Stimulated activated CD8-positive, alpha-beta memory T cell treated with anti-CD3 and anti-CD28 coated beads, Interleukin-12 subunit alpha, Interleukin-12 subunit beta, amount 100 ng/mL, for 24 hours (primary cell): ENCODE data around the gene AHCY.
"Not testable (repeated sequence)": the region's sequence is repeated elsewhere in the genome, so short reads cannot be mapped to it uniquely, and the experiment has no call there.

Experiments used
- DNase-seq: peaks from one replicate; pipeline ENCODE4 v3.0.0-alpha.2; 2020; ENCODE audit errors: extremely low read depth

Gene AHCY

GRCh38 chr20:34322267-34323105 lies 19.3 kb upstream of the AHCY start:
- no peak for DNase-seq

GRCh38 chr20:34320861-34321260 lies 17.7 kb upstream of the AHCY start:
- no peak for DNase-seq

GRCh38 chr20:34318609-34319443 lies 15.7 kb upstream of the AHCY start:
- no peak for DNase-seq

- no peak for DNase-seq
These were observed 13.2 kb upstream of the AHCY start for GRCh38 chr20:34316196-34316814.

- no peak for DNase-seq
These were observed 12.1 kb upstream of the AHCY start for GRCh38 chr20:34315236-34315635.

- peak; percentile 57 for DNase-seq
These were observed 9.5 kb upstream of the AHCY start for GRCh38 chr20:34312544-34313217.

- no peak for DNase-seq
These were observed 8.9 kb upstream of the AHCY start for GRCh38 chr20:34312024-34312460.

- no peak for DNase-seq
These were observed 8.2 kb upstream of the AHCY start for GRCh38 chr20:34311118-34312023.

GRCh38 chr20:34310481-34311117 lies 7.4 kb upstream of the AHCY start:
- no peak for DNase-seq

- no peak for DNase-seq
These were observed 6.5 kb upstream of the AHCY start for GRCh38 chr20:34309691-34310090.

GRCh38 chr20:34305333-34306230 lies 2.4 kb upstream of the AHCY start:
- no peak for DNase-seq

GRCh38 chr20:34302312-34302722 lies 838 bp downstream of the AHCY start:
- no peak for DNase-seq

GRCh38 chr20:34301587-34302311 lies 1.4 kb downstream of the AHCY start:
- DNase-seq = no peak

GRCh38 chr20:34300809-34301586 lies 2.2 kb downstream of the AHCY start:
- DNase-seq = no peak

- DNase-seq = no peak
These were observed 2.8 kb downstream of the AHCY start for GRCh38 chr20:34300256-34300806.

GRCh38 chr20:34299556-34300255 lies 3.4 kb downstream of the AHCY start:
- DNase-seq = no peak

GRCh38 chr20:34298294-34298784 lies 4.8 kb downstream of the AHCY start:
- DNase-seq = not testable (repeated sequence)
